ENCODE data around the gene PDE6B.

DNA sequence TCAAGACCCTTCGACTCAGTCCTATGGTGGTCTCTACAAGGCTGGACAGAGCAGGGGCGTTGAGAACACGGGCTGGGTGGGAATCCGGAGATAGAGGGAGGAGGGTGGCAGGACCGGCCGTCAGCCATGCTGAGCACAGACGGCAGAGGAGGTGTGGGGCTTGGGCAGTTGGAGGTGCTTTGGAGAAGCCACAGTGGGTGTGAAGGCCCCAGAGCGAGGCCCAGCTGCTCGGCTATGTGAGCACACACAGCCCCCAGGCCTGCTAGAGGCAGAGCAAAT lies 4.2 kb downstream of the PDE6B start:
- TF ChIP-seq, protein P1, sequence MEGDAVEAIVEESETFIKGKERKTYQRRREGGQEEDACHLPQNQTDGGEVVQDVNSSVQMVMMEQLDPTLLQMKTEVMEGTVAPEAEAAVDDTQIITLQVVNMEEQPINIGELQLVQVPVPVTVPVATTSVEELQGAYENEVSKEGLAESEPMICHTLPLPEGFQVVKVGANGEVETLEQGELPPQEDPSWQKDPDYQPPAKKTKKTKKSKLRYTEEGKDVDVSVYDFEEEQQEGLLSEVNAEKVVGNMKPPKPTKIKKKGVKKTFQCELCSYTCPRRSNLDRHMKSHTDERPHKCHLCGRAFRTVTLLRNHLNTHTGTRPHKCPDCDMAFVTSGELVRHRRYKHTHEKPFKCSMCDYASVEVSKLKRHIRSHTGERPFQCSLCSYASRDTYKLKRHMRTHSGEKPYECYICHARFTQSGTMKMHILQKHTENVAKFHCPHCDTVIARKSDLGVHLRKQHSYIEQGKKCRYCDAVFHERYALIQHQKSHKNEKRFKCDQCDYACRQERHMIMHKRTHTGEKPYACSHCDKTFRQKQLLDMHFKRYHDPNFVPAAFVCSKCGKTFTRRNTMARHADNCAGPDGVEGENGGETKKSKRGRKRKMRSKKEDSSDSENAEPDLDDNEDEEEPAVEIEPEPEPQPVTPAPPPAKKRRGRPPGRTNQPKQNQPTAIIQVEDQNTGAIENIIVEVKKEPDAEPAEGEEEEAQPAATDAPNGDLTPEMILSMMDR (conservative IDR thresholded peaks at IDR 0.05; ENCODE audit: low read depth, low read length) = no peak
- TF ChIP-seq EZH2phosphoT487 (IDR thresholded peaks at IDR 0.05; ENCODE audit: borderline replicate concordance, low read length) (no peak), EZH2 (IDR thresholded peaks at IDR 0.05; ENCODE audit: low read length, unreplicated experiment) (no peak)

All from PC-3 (cell line).